ENCODE data around the gene LINGO1. TPM values are rescaled to one million over a fixed set of nuclear protein-coding genes. Genes with fewer than 3 reads are reported as not detected.
A peak's percentile ranks its signal among the peaks of the same experiment; 100 is the strongest.

Gene LINGO1, protein sequence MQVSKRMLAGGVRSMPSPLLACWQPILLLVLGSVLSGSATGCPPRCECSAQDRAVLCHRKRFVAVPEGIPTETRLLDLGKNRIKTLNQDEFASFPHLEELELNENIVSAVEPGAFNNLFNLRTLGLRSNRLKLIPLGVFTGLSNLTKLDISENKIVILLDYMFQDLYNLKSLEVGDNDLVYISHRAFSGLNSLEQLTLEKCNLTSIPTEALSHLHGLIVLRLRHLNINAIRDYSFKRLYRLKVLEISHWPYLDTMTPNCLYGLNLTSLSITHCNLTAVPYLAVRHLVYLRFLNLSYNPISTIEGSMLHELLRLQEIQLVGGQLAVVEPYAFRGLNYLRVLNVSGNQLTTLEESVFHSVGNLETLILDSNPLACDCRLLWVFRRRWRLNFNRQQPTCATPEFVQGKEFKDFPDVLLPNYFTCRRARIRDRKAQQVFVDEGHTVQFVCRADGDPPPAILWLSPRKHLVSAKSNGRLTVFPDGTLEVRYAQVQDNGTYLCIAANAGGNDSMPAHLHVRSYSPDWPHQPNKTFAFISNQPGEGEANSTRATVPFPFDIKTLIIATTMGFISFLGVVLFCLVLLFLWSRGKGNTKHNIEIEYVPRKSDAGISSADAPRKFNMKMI
- polyA plus RNA-seq: under 1 TPM; 0.08 to 0.25 TPM

DNA sequence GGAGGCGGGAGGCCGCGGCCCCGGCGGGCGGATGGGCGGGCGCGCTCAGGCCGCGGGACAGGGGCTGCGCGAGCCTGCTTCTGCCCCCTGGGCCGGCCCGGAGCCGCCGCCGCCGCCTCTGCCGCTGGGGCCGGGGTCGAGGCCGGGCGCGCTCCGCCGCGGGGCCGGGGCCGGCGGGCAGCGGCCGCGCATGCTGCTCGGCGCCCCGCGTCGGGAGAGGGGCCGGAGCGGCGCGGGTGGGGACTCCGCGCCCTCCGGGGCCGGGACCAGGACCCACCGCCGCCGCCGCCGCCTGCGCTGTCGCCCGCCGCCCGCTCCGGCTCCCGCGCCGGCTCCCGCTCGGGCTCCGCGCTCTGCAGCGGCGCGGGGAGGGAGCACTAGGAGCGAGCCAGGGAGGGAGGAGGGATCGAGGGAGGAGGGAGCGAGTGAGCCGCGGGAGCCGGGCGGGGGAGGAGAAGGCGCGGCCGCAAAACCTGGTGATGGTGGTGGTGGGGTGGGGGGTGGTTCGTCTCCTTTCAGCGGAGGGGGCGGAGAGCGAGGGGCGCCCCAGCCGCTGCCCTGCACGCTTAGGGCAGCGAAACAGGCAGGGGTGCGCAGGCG lies at the start of gene LINGO1:
Gene LINGO1 (minus strand): TSS at position 379 of the 600 bp plus-strand sequence. CDS start 597 bp downstream, outside the sequence.
- H3K27me3 ChIP-seq (ENCODE audit: control insufficient read depth in 1 of 2, insufficient read depth in 2 of 2, low read length in 2 of 2): peaks cover 0 to 12% of the 10 kb centered on the region in 2 donors
- no peak within 1 kb of the TSS for H3K27ac ChIP-seq (ENCODE audit: low read depth in 2 of 2, low read length in 1 of 2)

DNA sequence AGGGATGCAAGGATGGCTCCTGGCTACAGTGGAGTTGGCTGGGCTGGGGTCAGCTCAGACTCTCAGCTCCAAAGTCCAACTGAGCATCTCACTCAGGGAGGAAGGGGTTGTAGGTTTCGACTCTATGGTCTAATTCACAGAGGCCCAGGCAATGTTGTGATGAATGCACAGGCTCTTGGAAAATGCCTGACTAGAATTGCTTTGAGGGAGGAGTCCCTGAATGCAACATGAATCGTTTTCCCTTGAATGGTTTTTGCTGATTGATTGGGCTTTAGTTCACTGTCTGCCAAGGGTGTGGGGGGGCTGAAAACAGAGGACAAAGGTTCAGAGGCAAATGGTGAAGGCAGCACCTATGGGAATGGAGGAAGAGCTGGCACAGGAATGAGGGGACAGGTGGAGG lies 48.6 kb upstream of the LINGO1 start:
- no peaks in the 10 kb centered on the region for H3K4me1 ChIP-seq (ENCODE audit: control insufficient read depth in 2 of 2, insufficient read depth in 2 of 2, low read length in 1 of 2)
- H3K27me3 ChIP-seq (ENCODE audit: control insufficient read depth in 1 of 2, insufficient read depth in 2 of 2, low read length in 2 of 2): no peaks in the 10 kb centered on the region
- H3K4me3 ChIP-seq (ENCODE audit: low read depth in 1 of 2, low read length in 2 of 2): no peak overlapping the region
- no peak overlapping the region for H3K27ac ChIP-seq (ENCODE audit: low read depth in 2 of 2, low read length in 1 of 2)
- 41 to 49% methylated on average over 2 of the region's 2 CpGs for WGBS, 2 donors
- H3K36me3 ChIP-seq (ENCODE audit: control insufficient read depth in 2 of 2, insufficient read depth in 2 of 2, low read length in 1 of 2): no peaks in the 10 kb centered on the region
- H3K9me3 ChIP-seq (ENCODE audit: control insufficient read depth in 2 of 2, insufficient read depth in 1 of 2, low read depth in 1 of 2, low read length in 1 of 2): no peaks in the 10 kb centered on the region

More for the DNA sequence above, at the start of gene LINGO1:
- WGBS, 2 donors: 1 to 5% methylated on average over 13 to 88 of the region's 88 CpGs
- Histone ChIP-seq H3K4me1 (ENCODE audit: control insufficient read depth in 2 of 2, insufficient read depth in 2 of 2, low read length in 1 of 2) (peaks cover 3 to 4% of the 10 kb centered on the region in 2 donors), H3K4me3 (ENCODE audit: low read depth in 1 of 2, low read length in 2 of 2) (peak within 1 kb of the TSS; percentile 32 to 47), H3K9me3 (ENCODE audit: control insufficient read depth in 2 of 2, insufficient read depth in 1 of 2, low read depth in 1 of 2, low read length in 1 of 2) (no peaks in the 10 kb centered on the region), H3K36me3 (ENCODE audit: control insufficient read depth in 2 of 2, insufficient read depth in 2 of 2, low read length in 1 of 2) (no peaks in the 10 kb centered on the region)

DNA sequence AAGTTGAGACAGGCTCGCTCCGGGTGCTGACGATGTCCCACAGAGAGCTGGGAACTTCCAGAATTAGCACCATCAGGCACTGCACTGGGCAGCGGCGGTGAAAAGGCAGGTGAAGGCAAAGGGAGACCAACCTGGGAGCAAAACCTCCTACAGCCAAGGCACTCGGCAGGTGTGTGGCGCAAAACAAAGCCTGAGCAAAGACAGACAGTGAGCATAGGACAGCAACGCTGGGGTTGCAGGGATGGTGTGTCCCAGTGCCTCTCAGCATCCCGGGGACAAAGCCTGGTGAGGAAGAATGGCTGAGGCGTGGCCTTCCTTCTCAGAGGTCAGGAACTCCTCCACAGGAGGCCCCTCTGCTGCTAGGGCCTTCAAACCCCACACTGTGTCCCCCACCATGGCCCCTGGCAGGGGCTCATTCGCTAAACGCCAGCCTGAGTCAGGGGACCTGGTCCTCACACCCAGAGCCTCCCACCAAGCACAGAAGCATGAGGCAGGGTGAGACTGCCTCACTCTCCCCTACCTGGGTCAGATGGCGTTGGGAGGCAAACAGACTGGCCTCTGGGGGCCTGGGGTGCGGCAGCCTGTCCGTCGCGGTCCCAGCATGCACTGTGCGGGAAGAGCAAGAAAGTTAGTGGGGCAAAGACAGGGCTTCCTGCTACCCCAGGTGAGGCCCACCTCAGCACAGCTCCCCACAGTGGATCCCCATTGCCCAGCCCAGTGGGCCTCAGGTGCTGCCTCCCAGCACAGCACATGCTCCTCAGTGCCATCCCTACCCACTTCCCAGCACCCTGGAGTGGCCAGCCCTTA lies 44.1 kb upstream of the LINGO1 start:
- no peaks in the 10 kb centered on the region for H3K4me1 ChIP-seq (ENCODE audit: control insufficient read depth in 2 of 2, insufficient read depth in 2 of 2, low read length in 1 of 2)
- H3K4me3 ChIP-seq (ENCODE audit: low read depth in 1 of 2, low read length in 2 of 2): no peak overlapping the region
- H3K36me3 ChIP-seq (ENCODE audit: control insufficient read depth in 2 of 2, insufficient read depth in 2 of 2, low read length in 1 of 2): no peaks in the 10 kb centered on the region
- no peaks in the 10 kb centered on the region for H3K27me3 ChIP-seq (ENCODE audit: control insufficient read depth in 1 of 2, insufficient read depth in 2 of 2, low read length in 2 of 2)
- WGBS, 2 donors: 75 to 78% methylated on average over 18 of the region's 18 CpGs
- no peak overlapping the region for H3K27ac ChIP-seq (ENCODE audit: low read depth in 2 of 2, low read length in 1 of 2)
- H3K9me3 ChIP-seq (ENCODE audit: control insufficient read depth in 2 of 2, insufficient read depth in 1 of 2, low read depth in 1 of 2, low read length in 1 of 2): no peaks in the 10 kb centered on the region

DNA sequence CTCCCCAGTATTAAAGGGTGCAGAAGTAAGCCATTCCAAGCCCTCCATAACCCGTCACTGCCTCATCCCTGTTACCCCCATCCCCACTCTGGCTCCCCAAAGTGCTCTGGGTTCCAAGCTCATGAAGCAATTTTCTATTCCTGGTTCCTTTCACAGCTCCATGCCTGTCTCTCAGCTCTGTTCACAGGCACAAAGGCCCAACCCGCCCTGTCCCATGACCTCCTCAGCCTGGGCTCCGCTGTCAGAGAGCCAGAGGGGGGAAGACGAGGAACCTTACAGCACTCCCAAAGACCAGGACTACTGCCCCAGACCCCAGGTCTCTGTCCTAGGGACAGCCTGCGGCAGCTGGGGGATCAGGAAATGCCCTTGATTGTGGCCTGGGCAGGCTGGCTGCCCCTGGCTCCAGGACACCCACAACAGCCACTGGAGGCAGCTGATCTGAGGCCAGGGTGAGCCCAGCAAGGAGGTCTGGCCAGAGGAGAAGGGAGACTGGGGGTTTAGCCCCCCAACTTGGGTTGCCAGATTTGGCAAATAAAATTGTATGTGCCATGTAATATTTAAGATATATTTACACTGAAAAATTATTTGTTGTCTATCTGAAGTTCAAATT lies 43.2 kb upstream of the LINGO1 start:
- 70 to 80% methylated on average over 5 of the region's 5 CpGs for WGBS, 2 donors
- no peak overlapping the region for H3K27ac ChIP-seq (ENCODE audit: low read depth in 2 of 2, low read length in 1 of 2)
- H3K27me3 ChIP-seq (ENCODE audit: control insufficient read depth in 1 of 2, insufficient read depth in 2 of 2, low read length in 2 of 2): no peaks in the 10 kb centered on the region
- H3K4me1 ChIP-seq (ENCODE audit: control insufficient read depth in 2 of 2, insufficient read depth in 2 of 2, low read length in 1 of 2): no peaks in the 10 kb centered on the region
- no peaks in the 10 kb centered on the region for H3K36me3 ChIP-seq (ENCODE audit: control insufficient read depth in 2 of 2, insufficient read depth in 2 of 2, low read length in 1 of 2)
- H3K4me3 ChIP-seq (ENCODE audit: low read depth in 1 of 2, low read length in 2 of 2): no peak overlapping the region
- H3K9me3 ChIP-seq (ENCODE audit: control insufficient read depth in 2 of 2, insufficient read depth in 1 of 2, low read depth in 1 of 2, low read length in 1 of 2): no peaks in the 10 kb centered on the region

DNA sequence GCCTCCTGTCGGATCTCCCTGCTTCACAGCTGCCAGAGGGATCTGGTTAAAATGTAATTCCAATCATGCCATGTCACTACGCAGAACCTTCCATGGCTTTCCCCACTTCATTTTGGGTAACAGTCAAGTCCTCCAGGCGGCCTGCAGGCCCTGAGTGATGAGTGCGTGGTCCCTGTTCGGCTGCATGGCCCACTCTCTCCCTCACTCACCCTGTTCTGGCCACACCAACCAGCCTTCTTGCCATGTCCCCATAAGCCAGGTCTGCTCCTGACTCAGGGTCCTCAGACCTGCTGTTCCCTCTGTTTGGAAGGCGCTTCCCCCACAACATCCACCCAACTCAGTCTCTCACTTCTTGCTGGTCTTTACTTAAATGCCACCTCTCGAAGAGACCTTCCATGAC lies 41.6 kb upstream of the LINGO1 start:
- no peak overlapping the region for H3K27ac ChIP-seq (ENCODE audit: low read depth in 2 of 2, low read length in 1 of 2)
- H3K36me3 ChIP-seq (ENCODE audit: control insufficient read depth in 2 of 2, insufficient read depth in 2 of 2, low read length in 1 of 2): no peaks in the 10 kb centered on the region
- 77 to 84% methylated on average over 7 of the region's 7 CpGs for WGBS, 2 donors
- H3K27me3 ChIP-seq (ENCODE audit: control insufficient read depth in 1 of 2, insufficient read depth in 2 of 2, low read length in 2 of 2): no peaks in the 10 kb centered on the region
- H3K4me3 ChIP-seq (ENCODE audit: low read depth in 1 of 2, low read length in 2 of 2): no peak overlapping the region
- no peaks in the 10 kb centered on the region for H3K4me1 ChIP-seq (ENCODE audit: control insufficient read depth in 2 of 2, insufficient read depth in 2 of 2, low read length in 1 of 2)
- no peaks in the 10 kb centered on the region for H3K9me3 ChIP-seq (ENCODE audit: control insufficient read depth in 2 of 2, insufficient read depth in 1 of 2, low read depth in 1 of 2, low read length in 1 of 2)

DNA sequence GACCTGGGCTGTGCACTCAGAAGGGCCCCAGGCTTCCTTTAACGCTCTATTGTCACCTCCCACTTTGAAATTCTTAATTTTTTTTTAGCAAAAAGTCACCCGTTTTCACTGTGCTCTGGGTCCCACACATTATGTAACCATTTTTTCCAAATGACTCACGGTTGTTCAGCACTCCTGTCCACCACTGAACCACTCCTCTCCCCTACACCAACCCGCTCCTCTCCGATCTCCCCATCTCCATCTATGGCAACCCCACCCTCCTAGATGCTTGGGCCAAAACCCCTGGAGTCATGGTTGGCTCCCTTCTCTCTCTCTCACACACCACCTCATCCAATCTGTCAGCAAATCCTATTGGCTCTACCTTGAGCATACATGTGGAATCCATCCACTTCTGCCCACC lies 41.2 kb upstream of the LINGO1 start:
- 59 to 64% methylated on average over 5 of the region's 5 CpGs for WGBS, 2 donors
- Histone ChIP-seq H3K27me3 (ENCODE audit: control insufficient read depth in 1 of 2, insufficient read depth in 2 of 2, low read length in 2 of 2) (no peaks in the 10 kb centered on the region), H3K36me3 (ENCODE audit: control insufficient read depth in 2 of 2, insufficient read depth in 2 of 2, low read length in 1 of 2) (no peaks in the 10 kb centered on the region), H3K27ac (ENCODE audit: low read depth in 2 of 2, low read length in 1 of 2) (no peak overlapping the region), H3K9me3 (ENCODE audit: control insufficient read depth in 2 of 2, insufficient read depth in 1 of 2, low read depth in 1 of 2, low read length in 1 of 2) (no peaks in the 10 kb centered on the region), H3K4me1 (ENCODE audit: control insufficient read depth in 2 of 2, insufficient read depth in 2 of 2, low read length in 1 of 2) (no peaks in the 10 kb centered on the region), H3K4me3 (ENCODE audit: low read depth in 1 of 2, low read length in 2 of 2) (no peak overlapping the region)

DNA sequence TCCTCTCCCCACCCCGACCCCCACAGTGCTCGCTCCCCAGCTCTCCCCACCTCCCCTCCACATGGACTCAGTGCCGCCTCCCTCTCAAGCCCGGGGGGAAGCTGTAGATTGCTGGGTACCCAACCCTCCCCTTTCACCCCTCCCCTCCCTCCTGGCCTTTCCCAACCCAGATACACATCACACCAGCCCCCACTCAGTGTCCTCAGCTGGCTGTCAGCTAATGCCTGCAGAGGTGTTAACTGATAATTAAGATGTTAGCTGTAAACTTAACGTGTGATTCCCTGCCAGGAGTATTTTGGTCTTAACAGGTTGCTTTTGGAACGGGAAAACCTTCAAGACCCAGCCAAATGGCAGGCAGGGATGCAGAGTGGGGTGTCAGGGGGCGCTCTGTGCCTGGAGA lies 39.4 kb upstream of the LINGO1 start:
- Histone ChIP-seq H3K4me3 (ENCODE audit: low read depth in 1 of 2, low read length in 2 of 2) (no peak overlapping the region), H3K27me3 (ENCODE audit: control insufficient read depth in 1 of 2, insufficient read depth in 2 of 2, low read length in 2 of 2) (no peaks in the 10 kb centered on the region)

DNA sequence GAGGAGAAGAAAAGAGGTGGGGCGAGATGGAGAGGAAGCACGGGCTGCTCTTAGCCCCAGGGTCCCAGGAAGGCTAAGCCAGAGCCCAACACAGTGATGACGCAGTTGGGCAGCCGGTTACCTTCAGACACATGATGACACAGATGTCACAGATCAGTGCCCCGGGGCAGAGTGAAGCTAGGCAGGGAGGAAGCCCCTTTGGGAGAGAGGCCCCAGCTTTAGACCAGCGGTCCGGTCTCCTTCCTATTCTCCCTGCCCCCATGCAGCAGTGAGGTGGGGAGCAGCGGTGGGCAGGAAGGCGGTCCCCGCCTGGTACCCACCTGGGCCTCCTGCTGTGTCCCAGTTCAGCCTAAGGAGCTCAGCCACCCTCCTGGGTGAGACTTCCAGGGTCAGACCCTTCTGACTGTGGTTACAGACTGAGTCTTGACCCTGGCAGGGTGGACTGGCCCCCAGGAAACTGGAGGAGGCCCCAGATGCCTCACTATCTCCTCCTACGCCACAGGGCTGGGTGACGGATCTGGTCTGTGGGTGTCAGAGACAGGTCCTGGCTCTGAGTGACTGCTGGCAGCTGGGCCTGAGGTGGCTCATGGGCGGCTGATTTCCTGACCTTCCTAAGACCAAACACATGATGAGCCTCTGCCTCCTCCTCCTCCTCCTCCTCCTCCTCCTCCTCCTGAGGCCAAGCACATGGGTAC lies 38.8 kb upstream of the LINGO1 start:
- Histone ChIP-seq H3K4me1 (ENCODE audit: control insufficient read depth in 2 of 2, insufficient read depth in 2 of 2, low read length in 1 of 2) (no peaks in the 10 kb centered on the region), H3K4me3 (ENCODE audit: low read depth in 1 of 2, low read length in 2 of 2) (no peak overlapping the region), H3K27ac (ENCODE audit: low read depth in 2 of 2, low read length in 1 of 2) (no peak overlapping the region), H3K9me3 (ENCODE audit: control insufficient read depth in 2 of 2, insufficient read depth in 1 of 2, low read depth in 1 of 2, low read length in 1 of 2) (peaks cover 0 to 2% of the 10 kb centered on the region in 2 donors), H3K27me3 (ENCODE audit: control insufficient read depth in 1 of 2, insufficient read depth in 2 of 2, low read length in 2 of 2) (no peaks in the 10 kb centered on the region), H3K36me3 (ENCODE audit: control insufficient read depth in 2 of 2, insufficient read depth in 2 of 2, low read length in 1 of 2) (no peaks in the 10 kb centered on the region)
- WGBS, 2 donors: 61 to 69% methylated on average over 13 of the region's 13 CpGs

More for the DNA sequence above, 39.4 kb upstream of the LINGO1 start:
- no peak overlapping the region for H3K27ac ChIP-seq (ENCODE audit: low read depth in 2 of 2, low read length in 1 of 2)
- WGBS, 2 donors: 36 to 41% methylated on average over 6 to 7 of the region's 7 CpGs
- H3K4me1 ChIP-seq (ENCODE audit: control insufficient read depth in 2 of 2, insufficient read depth in 2 of 2, low read length in 1 of 2): no peaks in the 10 kb centered on the region
- H3K9me3 ChIP-seq (ENCODE audit: control insufficient read depth in 2 of 2, insufficient read depth in 1 of 2, low read depth in 1 of 2, low read length in 1 of 2): peaks cover 0 to 2% of the 10 kb centered on the region in 2 donors
- no peaks in the 10 kb centered on the region for H3K36me3 ChIP-seq (ENCODE audit: control insufficient read depth in 2 of 2, insufficient read depth in 2 of 2, low read length in 1 of 2)
